BLaER1 treated with 17β-estradiol and CSF1 and Interleukin-3, amounts not matched to agents 10 nM and 100 nM (cell line): ENCODE measurements around the gene NPHP4.
A peak's percentile ranks its signal among the peaks of the same experiment; 100 is the strongest.
"Not testable (repeated sequence)": the region's sequence is repeated elsewhere in the genome, so short reads cannot be mapped to it uniquely, and the experiment has no call there.

Experiments used
- H3K27ac ChIP-seq, 11 experiments: shearing (Covaris generic); formaldehyde crosslinking; 2 replicates each; pipeline ENCODE4 v1.8.1; 2022
- H3K27me3 ChIP-seq, 11 experiments: shearing (Covaris generic); formaldehyde crosslinking; 2 replicates each; pipeline ENCODE4 v1.8.1; 2022
- H3K36me3 ChIP-seq, 11 experiments: shearing (Covaris generic); formaldehyde crosslinking; 2 replicates each; pipeline ENCODE4 v1.8.1; 2022
- H3K4me1 ChIP-seq, 10 experiments: shearing (Covaris generic); formaldehyde crosslinking; 2 replicates each; pipeline ENCODE4 v1.8.1; 2022
- H3K4me2 ChIP-seq, 11 experiments: shearing (Covaris generic); formaldehyde crosslinking; 2 replicates each; pipeline ENCODE4 v1.8.1; 2022
- H3K4me3 ChIP-seq, 10 experiments: shearing (Covaris generic); formaldehyde crosslinking; 2 replicates each; pipeline ENCODE4 v1.8.1; 2022
- H3K9ac ChIP-seq, 11 experiments: shearing (Covaris generic); formaldehyde crosslinking; 2 replicates each; pipeline ENCODE4 v1.8.1; 2022
- H3K9me3 ChIP-seq, 11 experiments: shearing (Covaris generic); formaldehyde crosslinking; replicated peaks in 1 of 11; 2 replicates each; pipeline ENCODE4 v1.8.1; 2022
- H4K20me1 ChIP-seq, 11 experiments: shearing (Covaris generic); formaldehyde crosslinking; 2 replicates each; pipeline ENCODE4 v1.8.1; 2022
- Cebpa-rat ChIP-seq, 11 experiments: shearing (Covaris generic); IDR thresholded peaks; 2 replicates each; pipeline ENCODE4 v1.8.1; 2022

The NPHP4 gene

GRCh38 chr1:5934058-5934884, 58.0 kb downstream of the NPHP4 start:
- no peak for TF ChIP-seq Cebpa-rat (IDR thresholded peaks at IDR 0.05)
- Histone ChIP-seq H3K4me2 (0 out of 22 replicates have a peak overlapping the region, but pooled peaks of 1 of the 11 experiments have one; percentile 15), H3K4me1 (peaks cover 0 to 6% (median 0%) of the 10 kb centered on the region in 10 experiments; a peak in 3 of 20 replicates), H4K20me1 (peaks cover 0 to 2% (median 0%) of the 10 kb centered on the region in 11 experiments; a peak in 2 of 22 replicates), H3K9me3 (no peaks in the 10 kb centered on the region), H3K9ac (no peak overlapping the region), H3K27ac (no peak overlapping the region), H3K36me3 (peaks cover 33 to 76% (median 45%) of the 10 kb centered on the region in 11 experiments), H3K4me3 (no peak overlapping the region), H3K27me3 (no peaks in the 10 kb centered on the region)

- no peaks in the 10 kb centered on the region for H4K20me1 ChIP-seq
- peaks cover 33 to 76% (median 45%) of the 10 kb centered on the region in 11 experiments for H3K36me3 ChIP-seq
- H3K9me3 ChIP-seq = no peaks in the 10 kb centered on the region
- H3K4me1 ChIP-seq = peaks cover 0 to 10% (median 0%) of the 10 kb centered on the region in 10 experiments; a peak in 3 of 20 replicates
- 0 out of 22 replicates have a peak overlapping the region, but pooled peaks of 1 of the 11 experiments have one; percentile 15 for H3K4me2 ChIP-seq
- no peaks in the 10 kb centered on the region for H3K27me3 ChIP-seq
- no peak overlapping the region for H3K9ac ChIP-seq
- no peak for TF ChIP-seq Cebpa-rat (IDR thresholded peaks at IDR 0.05)
- no peak overlapping the region for H3K4me3 ChIP-seq
- no peak overlapping the region for H3K27ac ChIP-seq
Measured at GRCh38 chr1:5933676-5934057, 58.6 kb downstream of the NPHP4 start.

GRCh38 chr1:5933050-5933449, 59.2 kb downstream of the NPHP4 start:
- Histone ChIP-seq H3K27me3 (no peaks in the 10 kb centered on the region), H4K20me1 (no peaks in the 10 kb centered on the region), H3K9me3 (no peaks in the 10 kb centered on the region), H3K36me3 (peaks cover 31 to 73% (median 41%) of the 10 kb centered on the region in 11 experiments), H3K4me1 (peaks cover 0 to 10% (median 0%) of the 10 kb centered on the region in 10 experiments; a peak in 3 of 20 replicates), H3K4me2 (no peak overlapping the region), H3K9ac (no peak overlapping the region), H3K27ac (no peak overlapping the region), H3K4me3 (no peak overlapping the region)
- TF ChIP-seq Cebpa-rat (IDR thresholded peaks at IDR 0.05) = no peak

GRCh38 chr1:5928714-5929400, 63.4 kb downstream of the NPHP4 start:
- H4K20me1 ChIP-seq = no peaks in the 10 kb centered on the region
- no peak overlapping the region for H3K4me2 ChIP-seq
- H3K9ac ChIP-seq = no peak overlapping the region
- peaks cover 0 to 5% (median 0%) of the 10 kb centered on the region in 11 experiments; a peak in 2 of 22 replicates for H3K9me3 ChIP-seq
- TF ChIP-seq Cebpa-rat (IDR thresholded peaks at IDR 0.05) = no peak
- H3K4me3 ChIP-seq = no peak overlapping the region
- peaks cover 0 to 7% (median 0%) of the 10 kb centered on the region in 10 experiments; a peak in 3 of 20 replicates for H3K4me1 ChIP-seq
- no peak overlapping the region for H3K27ac ChIP-seq
- H3K36me3 ChIP-seq = peaks cover 33 to 61% (median 54%) of the 10 kb centered on the region in 11 experiments
- no peaks in the 10 kb centered on the region for H3K27me3 ChIP-seq

- Histone ChIP-seq H3K27ac (no peak overlapping the region), H3K9me3 (peaks cover 0 to 5% (median 0%) of the 10 kb centered on the region in 11 experiments; a peak in 2 of 22 replicates), H4K20me1 (no peaks in the 10 kb centered on the region), H3K27me3 (no peaks in the 10 kb centered on the region), H3K4me2 (no peak overlapping the region), H3K4me3 (no peak overlapping the region), H3K9ac (no peak overlapping the region), H3K36me3 (peaks cover 25 to 57% (median 47%) of the 10 kb centered on the region in 11 experiments), H3K4me1 (0 out of 20 replicates have a peak, but pooled peaks cover 0 to 4% (median 0%) of the 10 kb centered on the region in 10 experiments)
- TF ChIP-seq Cebpa-rat (IDR thresholded peaks at IDR 0.05) = no peak
Measured at GRCh38 chr1:5927506-5928370, 64.5 kb downstream of the NPHP4 start.

- H4K20me1 ChIP-seq = no peaks in the 10 kb centered on the region; a peak in 1 of 22 replicates
- H3K36me3 ChIP-seq = peaks cover 19 to 54% (median 38%) of the 10 kb centered on the region in 11 experiments
- no peak overlapping the region for H3K4me3 ChIP-seq
- TF ChIP-seq Cebpa-rat (IDR thresholded peaks at IDR 0.05) = no peak
- no peak overlapping the region for H3K27ac ChIP-seq
- H3K4me1 ChIP-seq = 0 out of 20 replicates have a peak, but pooled peaks cover 0 to 4% (median 0%) of the 10 kb centered on the region in 10 experiments
- H3K27me3 ChIP-seq = no peaks in the 10 kb centered on the region
- peaks cover 0 to 5% (median 0%) of the 10 kb centered on the region in 11 experiments; a peak in 2 of 22 replicates for H3K9me3 ChIP-seq
- H3K9ac ChIP-seq = no peak overlapping the region
- H3K4me2 ChIP-seq = no peak overlapping the region
Measured at GRCh38 chr1:5926686-5927435, 65.4 kb downstream of the NPHP4 start.

- H3K27me3 ChIP-seq, H3K9ac ChIP-seq, H3K9me3 ChIP-seq, H3K4me3 ChIP-seq, H4K20me1 ChIP-seq, H3K4me2 ChIP-seq, H3K27ac ChIP-seq, H3K4me1 ChIP-seq: not testable (repeated sequence)
- H3K36me3 ChIP-seq = peaks cover 19 to 42% (median 29%) of the 10 kb centered on the region in 11 experiments; a peak in 21 of 22 replicates
Measured at GRCh38 chr1:5922700-5923330, 69.4 kb downstream of the NPHP4 start.

- Histone ChIP-seq H3K36me3 (peaks cover 8 to 31% (median 17%) of the 10 kb centered on the region in 11 experiments; a peak in 18 of 22 replicates), H3K4me1 (no peaks in the 10 kb centered on the region), H3K27ac (no peak overlapping the region), H3K27me3 (no peaks in the 10 kb centered on the region), H3K4me2 (no peak overlapping the region), H3K9ac (no peak overlapping the region), H3K9me3 (peaks cover 0 to 5% (median 0%) of the 10 kb centered on the region in 11 experiments; a peak in 2 of 22 replicates), H3K4me3 (no peak overlapping the region), H4K20me1 (no peaks in the 10 kb centered on the region; a peak in 2 of 22 replicates)
- TF ChIP-seq Cebpa-rat (IDR thresholded peaks at IDR 0.05) = no peak
Measured at GRCh38 chr1:5921671-5922070, 70.6 kb downstream of the NPHP4 start.
